Psoas muscle (tissue), 8 donors: Measurements from ENCODE around the gene TADA3. TPM values are rescaled to one million over a fixed set of nuclear protein-coding genes. Genes with fewer than 3 reads are reported as not detected.

Experiments used
- ATAC-seq, 4 donors: fragments of 200-7000 bp; cut with Tn5 transposase; one replicate each; pipeline ENCODE4 v1.9.1; 2020; ENCODE audit warnings: moderate library complexity in 3 of 4, mild to moderate bottlenecking in 2 of 4
- DNase-seq, 2 donors: peaks; one replicate each; pipeline ENCODE4 v3.0.0-alpha.2; 2020
- H3K27ac ChIP-seq: fragments of 200-600 bp; one replicate; pipeline ENCODE4 v1.8.0; 2022
- H3K27me3 ChIP-seq, 3 donors: fragments of 200-600 bp in 1 of 3; one replicate each; pipeline versions ENCODE4 v1.6.1 to v1.8.0; 2013 to 2022; ENCODE audit warnings: low read length in 2 of 3, mild to moderate bottlenecking in 2 of 3, moderate library complexity in 1 of 3; ENCODE audit not compliant: insufficient read depth in 3 of 3
- H3K36me3 ChIP-seq, 2 donors: fragments of 200-600 bp in 1 of 2; one replicate each; pipeline versions ENCODE4 v1.6.1 to v1.8.0; 2013 to 2022; ENCODE audit warnings: low read depth in 1 of 2, mild to moderate bottlenecking in 1 of 2, moderate library complexity in 1 of 2; ENCODE audit not compliant: insufficient read depth in 1 of 2
- H3K4me1 ChIP-seq: fragments of 200-600 bp; one replicate; pipeline ENCODE4 v1.8.0; 2022
- H3K4me3 ChIP-seq: fragments of 200-600 bp; one replicate; pipeline ENCODE4 v1.8.0; 2022; ENCODE audit warnings: mild to moderate bottlenecking
- H3K9me3 ChIP-seq: fragments of 200-600 bp; one replicate; pipeline ENCODE4 v1.8.0; 2022
- CTCF ChIP-seq: fragments of 200-600 bp; IDR thresholded peaks from one replicate; pipeline ENCODE4 v1.8.0; 2022; ENCODE audit warnings: antibody characterized with exemption
- WGBS, 3 donors: extraction: QIAGEN DNeasy Blood & Tissue Kit; methylation state at CpG; one replicate each; pipeline versions ENCODE4 v1.1.6 to v1.1.7; 2013; 5-methylcytosine and 5-hydroxymethylcytosine counted together
- intact Hi-C, 2 donors: fragments of 100-400 bp; cut with DNase I; formaldehyde crosslinking; loops; one replicate each; pipeline versions ENCODE4 v1.11.0 to v1.14.2; 2022
- polyA plus RNA-seq, 3 donors: library from polyadenylated mRNA; stranded (reverse); fragments of 200-250 nt; gene quantifications; one replicate each; pipeline ENCODE4 v1.2.3, GENCODE V29; 2013
- total RNA-seq, 4 donors: library from RNA; stranded (reverse); fragmentation: NEBNext Ultra II Directional in 2 of 4; extraction: Animal tissue kit (Norgen Biotek cat#: 25700) in 2 of 4; gene quantifications; one replicate each; pipeline versions ENCODE4 v1.2.1 to v1.2.4, GENCODE V29; 2021 to 2023
- donor health status: healthy with polysubstance abuse.
- donor health status: DM: no; HTN: no; CAD: no; lungs with moderate emphysema.
- donor health status: Bipolar disorder and iron deficiency.
- donor health status: healthy.
- donor health status: DM: yes; HTN: yes; CAD: no.
- donor health status: DM: no; HTN: no; CAD: no.
- donor health status: DM: no; HTN: no; CAD: no.
- donor health status: DM: yes; HTN: yes; CAD: no.

The TADA3 gene
- total and polyA plus RNA-seq, 7 donors, result 42.2 to 75.7 (median 43.3) TPM

DNA sequence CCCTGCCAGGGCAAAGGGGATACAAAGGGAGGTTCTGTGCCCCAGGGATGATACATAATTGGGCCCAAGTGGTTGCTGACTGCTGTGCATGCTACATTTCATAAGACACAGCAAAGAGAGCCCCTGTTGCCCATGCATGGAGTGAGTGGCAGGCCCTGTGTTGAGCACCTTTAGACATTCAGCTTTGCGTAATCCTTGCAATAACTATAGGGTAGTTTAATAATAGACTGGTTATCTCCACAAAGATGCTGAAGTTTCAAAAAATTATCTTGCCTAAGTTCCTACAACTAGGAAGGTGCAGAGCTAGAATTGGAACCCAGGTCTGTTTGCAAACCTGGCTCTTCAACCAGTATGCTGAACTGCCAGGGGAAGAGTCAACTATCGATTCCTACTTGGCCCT is 44.2 kb downstream of the TADA3 start:
- no peak overlapping the region for H3K27ac ChIP-seq
- H3K9me3 ChIP-seq, result no peaks in the 10 kb centered on the region
- TF ChIP-seq CTCF, result no peak
- no peak overlapping the region for H3K4me3 ChIP-seq
- no peak for ATAC-seq
- H3K27me3 ChIP-seq, result no peaks in the 10 kb centered on the region
- DNase-seq, result no peak
- intact Hi-C loops, result no loop called here
- peaks cover 19% of the 10 kb centered on the region for H3K4me1 ChIP-seq
- WGBS, 3 donors, result 93 to 95% (median 94%) methylated on average over 2 of the region's 2 CpGs
- peaks cover 12 to 78% of the 10 kb centered on the region in 2 donors for H3K36me3 ChIP-seq

GRCh38 chr3:9747267-9747666 is 45.0 kb downstream of the TADA3 start:
- no peak for TF ChIP-seq CTCF
- H3K9me3 ChIP-seq, result no peaks in the 10 kb centered on the region
- H3K4me3 ChIP-seq, result no peak overlapping the region
- no peak overlapping the region for H3K27ac ChIP-seq
- WGBS, 3 donors, result 91 to 95% (median 92%) methylated on average over 7 to 8 of the region's 8 CpGs
- intact Hi-C loops, result no loop called here
- DNase-seq (no peak), ATAC-seq (no peak)
- H3K36me3 ChIP-seq, result peaks cover 17 to 78% of the 10 kb centered on the region in 2 donors
- no peaks in the 10 kb centered on the region for H3K27me3 ChIP-seq
- peaks cover 19% of the 10 kb centered on the region for H3K4me1 ChIP-seq

DNA sequence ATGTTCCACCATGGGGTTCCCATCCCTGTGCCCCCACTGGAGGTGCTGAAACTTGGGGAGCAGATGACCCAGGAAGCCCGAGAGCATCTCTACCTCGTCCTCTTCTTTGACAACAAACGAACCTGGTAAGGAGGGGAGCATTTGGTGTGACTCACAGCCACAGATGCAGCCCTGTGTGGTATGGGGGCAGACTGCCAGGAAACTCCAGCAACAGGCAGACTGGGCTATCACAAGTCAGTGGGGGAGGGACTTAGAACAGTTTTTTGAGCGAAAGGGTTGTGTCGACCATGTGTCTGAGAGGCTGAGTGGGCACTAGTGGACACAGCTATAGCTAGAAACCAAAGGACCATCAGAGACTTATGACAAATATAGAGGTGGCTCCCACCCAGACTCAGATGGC is 45.9 kb downstream of the TADA3 start:
- ATAC-seq (no peak), DNase-seq (no peak)
- Histone ChIP-seq H3K4me3 (no peak overlapping the region), H3K27ac (no peak overlapping the region), H3K36me3 (peaks cover 20 to 78% of the 10 kb centered on the region in 2 donors), H3K9me3 (no peaks in the 10 kb centered on the region), H3K27me3 (no peaks in the 10 kb centered on the region), H3K4me1 (peaks cover 17% of the 10 kb centered on the region)
- intact Hi-C loops, result no loop called here
- TF ChIP-seq CTCF, result no peak
- WGBS, 3 donors, result 80 to 87% (median 84%) methylated on average over 5 of the region's 5 CpGs

- DNase-seq, result no peak
- 90 to 93% (median 90%) methylated on average over 12 of the region's 12 CpGs for WGBS, 3 donors
- H3K36me3 ChIP-seq, result peaks cover 20 to 82% of the 10 kb centered on the region in 2 donors
- no peak overlapping the region for H3K4me3 ChIP-seq
- H3K4me1 ChIP-seq, result peaks cover 8% of the 10 kb centered on the region
- no peak for TF ChIP-seq CTCF
- H3K9me3 ChIP-seq, result no peaks in the 10 kb centered on the region
- intact Hi-C loops, result no loop called here
- H3K27ac ChIP-seq, result no peak overlapping the region
- no peak for ATAC-seq
- no peaks in the 10 kb centered on the region for H3K27me3 ChIP-seq
Observed at GRCh38 chr3:9745521-9745920, 46.8 kb downstream of the TADA3 start.

GRCh38 chr3:9744162-9744561 is 48.1 kb downstream of the TADA3 start:
- TF ChIP-seq CTCF, result no peak
- ATAC-seq, result no peak
- Histone ChIP-seq H3K27ac (no peak overlapping the region), H3K4me3 (no peak overlapping the region), H3K9me3 (no peaks in the 10 kb centered on the region), H3K36me3 (peaks cover 29 to 95% of the 10 kb centered on the region in 2 donors), H3K4me1 (peaks cover 4% of the 10 kb centered on the region), H3K27me3 (no peaks in the 10 kb centered on the region)
- 94 to 97% (median 94%) methylated on average over 8 to 13 of the region's 13 CpGs for WGBS, 3 donors
- intact Hi-C loops, result no loop called here
- no peak for DNase-seq
